ENCODE data around the gene TBPL2. TPM values are rescaled to one million over a fixed set of nuclear protein-coding genes. Genes with fewer than 3 reads are reported as not detected.

TBPL2 gene
- total RNA-seq, 1 donor = not detected

- no peak for DNase-seq (ENCODE audit: low read depth)
- H3K4me3 ChIP-seq (ENCODE audit: low read depth, low read length) = no peak overlapping the region
- TF ChIP-seq CTCF (IDR thresholded peaks at IDR 0.05; ENCODE audit: insufficient read depth, low read length) = no peak
These were observed 6.3 kb downstream of the TBPL2 start for GRCh38 chr14:55433880-55434804.

GRCh38 chr14:55432628-55433027, 7.8 kb downstream of the TBPL2 start:
- no peak overlapping the region for H3K4me3 ChIP-seq (ENCODE audit: low read depth, low read length)
- TF ChIP-seq CTCF (IDR thresholded peaks at IDR 0.05; ENCODE audit: insufficient read depth, low read length) = no peak
- DNase-seq (ENCODE audit: low read depth) = no peak

- no peak overlapping the region for H3K4me3 ChIP-seq (ENCODE audit: low read depth, low read length)
- peak; percentile 55 for TF ChIP-seq CTCF (IDR thresholded peaks at IDR 0.05; ENCODE audit: insufficient read depth, low read length)
- DNase-seq (ENCODE audit: low read depth) = peak; percentile 87
These were observed 10.3 kb downstream of the TBPL2 start for GRCh38 chr14:55430024-55430690.

- no peak overlapping the region for H3K4me3 ChIP-seq (ENCODE audit: low read depth, low read length)
- DNase-seq (ENCODE audit: low read depth) = no peak
- no peak for TF ChIP-seq CTCF (IDR thresholded peaks at IDR 0.05; ENCODE audit: insufficient read depth, low read length)
These were observed 13.0 kb downstream of the TBPL2 start for GRCh38 chr14:55427439-55427838.

- no peak overlapping the region for H3K4me3 ChIP-seq (ENCODE audit: low read depth, low read length)
- no peak for DNase-seq (ENCODE audit: low read depth)
- no peak for TF ChIP-seq CTCF (IDR thresholded peaks at IDR 0.05; ENCODE audit: insufficient read depth, low read length)
These were observed 13.5 kb downstream of the TBPL2 start for GRCh38 chr14:55426891-55427290.

- DNase-seq (ENCODE audit: low read depth) = no peak
- no peak overlapping the region for H3K4me3 ChIP-seq (ENCODE audit: low read depth, low read length)
These were observed 15.3 kb downstream of the TBPL2 start for GRCh38 chr14:55425091-55425490.

More at GRCh38 chr14:55425091-55425490, 15.3 kb downstream of the TBPL2 start:
- no peak for TF ChIP-seq CTCF (IDR thresholded peaks at IDR 0.05; ENCODE audit: insufficient read depth, low read length)

All from fibroblast of the aortic adventitia (primary cell).